Activated T-cell treated with anti-CD3 and anti-CD28 coated beads, Interleukin-2, amount 50 U/mL, for 4 hours (primary cell): Measurements from ENCODE around the gene MGAT4C. TPM values are rescaled to one million over a fixed set of nuclear protein-coding genes. Genes with fewer than 3 reads are reported as not detected.

ENCODE experiments used
- ATAC-seq, 2 donors: fragments of 200-7000 bp; cut with Tn5 transposase; one replicate each; pipeline ENCODE4 v1.10.0; 2021
- DNase-seq: peaks from one replicate; pipeline ENCODE4 v3.0.0-alpha.2; 2020
- H3K27me3 Mint-ChIP-seq: one replicate; pipeline ENCODE4 v1.8.0; 2021; ENCODE audit warnings: low read depth, mixed read lengths
- H3K36me3 Mint-ChIP-seq: one replicate; pipeline ENCODE4 v1.8.0; 2022; ENCODE audit warnings: mixed read lengths; ENCODE audit not compliant: insufficient read depth
- H3K4me1 Mint-ChIP-seq: one replicate; pipeline ENCODE4 v1.8.0; 2021; ENCODE audit warnings: low read depth, mixed read lengths
- H3K4me3 Mint-ChIP-seq: one replicate; pipeline ENCODE4 v1.8.0; 2021; ENCODE audit warnings: mild to moderate bottlenecking, moderate library complexity, mixed read lengths
- H3K9me3 Mint-ChIP-seq: one replicate; pipeline ENCODE4 v1.8.0; 2021; ENCODE audit warnings: mixed read lengths
- total RNA-seq, 3 donors: library from RNA; stranded (reverse); gene quantifications; one replicate each; pipeline ENCODE4 v1.2.1, GENCODE V29; 2021

Gene MGAT4C
- total RNA-seq, 3 donors from 2014 or later: not detected

DNA sequence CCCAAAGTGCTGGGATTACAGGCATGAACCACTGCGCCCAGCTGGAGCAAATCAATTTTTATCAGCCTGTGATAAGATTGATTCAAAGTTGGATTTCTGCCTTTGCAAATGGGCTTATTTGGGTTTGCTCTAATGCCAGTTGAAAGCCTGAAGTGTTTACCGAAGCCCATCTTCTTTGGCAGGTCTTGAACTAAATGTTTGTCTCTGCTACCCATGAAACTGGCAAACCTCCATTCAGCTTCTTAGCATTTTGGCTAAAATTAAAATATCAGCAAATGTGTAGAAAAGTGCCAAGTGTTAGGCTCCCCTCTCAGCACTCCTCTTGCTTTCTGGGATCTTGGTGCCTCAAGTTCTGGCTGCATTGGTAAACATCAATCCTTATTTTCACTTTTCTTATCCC, 61.5 kb downstream of the MGAT4C start:
- DNase-seq (no peak), ATAC-seq (no peak)
- H3K27me3 Mint-ChIP-seq: no peaks in the 10 kb centered on the region
- no peaks in the 10 kb centered on the region for H3K36me3 Mint-ChIP-seq
- peaks cover 9% of the 10 kb centered on the region for H3K9me3 Mint-ChIP-seq
- H3K4me1 Mint-ChIP-seq: no peaks in the 10 kb centered on the region
- no peak overlapping the region for H3K4me3 Mint-ChIP-seq

DNA sequence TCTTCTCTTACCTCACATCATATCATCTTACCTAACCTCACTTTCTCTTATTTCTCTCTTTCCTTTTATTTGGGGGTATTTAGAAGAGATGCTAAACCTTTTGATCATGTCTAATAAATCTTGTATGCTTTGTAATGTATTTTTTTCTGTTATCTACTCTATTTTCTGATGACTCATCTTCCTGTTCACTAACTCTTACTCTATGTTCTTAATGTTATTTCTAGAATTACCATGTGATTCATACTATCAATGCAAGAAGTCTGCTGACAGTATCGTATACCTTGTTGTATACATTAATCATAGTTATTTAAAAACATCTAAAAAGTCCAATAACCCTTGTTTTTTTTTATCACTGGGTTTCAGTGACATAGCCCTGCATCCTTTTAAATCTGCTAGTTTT, 62.3 kb downstream of the MGAT4C start:
- H3K4me1 Mint-ChIP-seq: no peaks in the 10 kb centered on the region
- no peak for ATAC-seq

DNA sequence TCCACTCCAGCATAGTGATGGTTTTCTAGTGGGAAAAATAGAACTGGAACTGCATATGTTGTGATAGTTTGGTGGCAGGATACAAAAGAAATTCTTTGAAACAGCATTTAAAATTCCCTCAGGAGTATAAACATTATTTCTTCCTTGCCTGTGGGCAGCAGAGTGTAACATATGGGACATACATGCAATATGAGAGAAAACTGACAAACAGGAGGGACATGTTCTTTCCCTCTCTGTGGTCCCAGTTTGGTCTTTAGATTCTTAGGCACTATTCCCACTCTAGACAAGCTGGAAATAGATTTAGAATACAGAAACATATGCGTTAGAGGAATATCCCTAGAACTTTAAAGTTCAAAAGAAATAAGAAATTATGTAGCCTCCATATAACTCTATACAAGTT, 68.0 kb downstream of the MGAT4C start:
- peaks cover 4% of the 10 kb centered on the region for H3K9me3 Mint-ChIP-seq
- no peaks in the 10 kb centered on the region for H3K27me3 Mint-ChIP-seq
- H3K4me3 Mint-ChIP-seq: no peak overlapping the region
- no peak for ATAC-seq
- no peaks in the 10 kb centered on the region for H3K36me3 Mint-ChIP-seq
- no peaks in the 10 kb centered on the region for H3K4me1 Mint-ChIP-seq
- no peak for DNase-seq

More for the DNA sequence above, 62.3 kb downstream of the MGAT4C start:
- DNase-seq: no peak
- H3K9me3 Mint-ChIP-seq: peaks cover 9% of the 10 kb centered on the region
- H3K36me3 Mint-ChIP-seq: no peaks in the 10 kb centered on the region
- no peaks in the 10 kb centered on the region for H3K27me3 Mint-ChIP-seq
- H3K4me3 Mint-ChIP-seq: no peak overlapping the region

DNA sequence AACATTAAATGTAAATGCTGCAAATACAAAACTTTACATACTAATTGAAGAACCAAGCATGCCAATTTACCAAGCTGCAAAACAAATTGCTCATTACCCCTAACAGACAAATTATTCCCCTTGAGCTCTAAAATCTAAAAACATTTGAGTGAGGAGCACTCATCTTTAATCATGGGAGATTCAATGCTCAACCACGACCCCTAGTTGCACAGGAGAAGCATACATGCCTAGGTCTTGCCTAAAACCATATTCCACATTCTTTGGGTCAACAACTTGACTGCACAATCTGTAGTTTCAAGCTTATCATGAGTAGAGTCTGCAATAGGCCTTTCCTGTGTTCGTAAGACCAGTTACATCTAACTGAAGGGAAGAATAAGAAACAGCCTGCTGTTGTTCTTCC, 69.7 kb downstream of the MGAT4C start:
- H3K36me3 Mint-ChIP-seq: no peaks in the 10 kb centered on the region
- no peaks in the 10 kb centered on the region for H3K27me3 Mint-ChIP-seq
- no peaks in the 10 kb centered on the region for H3K4me1 Mint-ChIP-seq
- no peak overlapping the region for H3K4me3 Mint-ChIP-seq
- no peak for DNase-seq
- peaks cover 4% of the 10 kb centered on the region for H3K9me3 Mint-ChIP-seq
- ATAC-seq: no peak

- H3K36me3 Mint-ChIP-seq: no peaks in the 10 kb centered on the region
- no peak for DNase-seq
- H3K4me1 Mint-ChIP-seq: no peaks in the 10 kb centered on the region
- H3K9me3 Mint-ChIP-seq: peaks cover 10% of the 10 kb centered on the region
- no peaks in the 10 kb centered on the region for H3K27me3 Mint-ChIP-seq
- ATAC-seq: no peak
- no peak overlapping the region for H3K4me3 Mint-ChIP-seq
Observed at GRCh38 chr12:86179855-86180254, 76.3 kb downstream of the MGAT4C start.

DNA sequence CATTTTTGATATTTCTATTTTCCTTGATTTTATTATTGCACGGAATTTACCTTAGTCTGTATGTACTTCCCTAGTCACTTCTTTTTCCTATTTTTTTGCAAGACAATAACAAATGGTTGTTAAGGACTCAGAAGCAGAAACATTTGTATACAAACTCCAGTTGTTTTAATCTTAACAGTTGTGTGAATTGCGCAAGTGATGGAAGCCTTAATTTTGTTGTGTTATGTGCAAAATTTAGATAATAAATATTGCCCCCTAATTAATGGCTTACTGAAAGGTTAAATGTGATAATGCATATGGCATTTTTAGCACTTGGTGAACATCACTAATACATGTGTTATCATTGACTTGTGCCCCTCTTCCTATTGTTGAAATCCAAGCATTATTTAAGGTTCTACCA, 82.0 kb downstream of the MGAT4C start:
- no peaks in the 10 kb centered on the region for H3K27me3 Mint-ChIP-seq
- peaks cover 11% of the 10 kb centered on the region for H3K9me3 Mint-ChIP-seq
- H3K36me3 Mint-ChIP-seq: no peaks in the 10 kb centered on the region
- no peak for DNase-seq
- no peak for ATAC-seq
- no peaks in the 10 kb centered on the region for H3K4me1 Mint-ChIP-seq
- no peak overlapping the region for H3K4me3 Mint-ChIP-seq

DNA sequence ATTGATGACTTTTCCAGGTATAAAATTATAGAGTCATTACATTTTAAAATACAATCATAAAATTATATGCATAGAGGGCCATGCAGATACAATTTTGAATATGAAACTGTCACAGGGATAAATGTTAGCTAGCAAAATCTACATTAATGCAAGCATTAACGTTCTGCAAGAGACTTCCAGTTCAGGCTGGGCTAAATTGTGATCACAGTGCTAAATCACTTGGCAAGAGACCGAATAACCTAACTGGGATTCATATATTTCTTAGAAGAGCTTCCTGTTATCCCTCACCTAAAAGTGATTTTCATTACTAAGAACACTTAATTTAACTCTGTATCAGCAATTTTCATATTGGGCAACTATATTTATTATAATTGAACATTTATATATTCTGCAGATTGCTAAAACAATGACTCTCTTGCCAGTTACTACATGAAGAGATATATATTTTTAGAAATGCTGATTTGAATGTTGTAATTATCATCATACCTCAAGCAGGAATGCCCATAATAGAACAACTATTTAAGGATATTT, 83.2 kb downstream of the MGAT4C start:
- ATAC-seq (no peak), DNase-seq (no peak)
- Mint-ChIP-seq H3K27me3 (no peaks in the 10 kb centered on the region), H3K36me3 (no peaks in the 10 kb centered on the region), H3K4me1 (no peaks in the 10 kb centered on the region), H3K9me3 (peaks cover 11% of the 10 kb centered on the region), H3K4me3 (no peak overlapping the region)

GRCh38 chr12:86170051-86170450, 86.1 kb downstream of the MGAT4C start:
- no peak for DNase-seq
- Mint-ChIP-seq H3K4me3 (no peak overlapping the region), H3K4me1 (no peaks in the 10 kb centered on the region), H3K27me3 (no peaks in the 10 kb centered on the region), H3K9me3 (peaks cover 7% of the 10 kb centered on the region), H3K36me3 (no peaks in the 10 kb centered on the region)
- no peak for ATAC-seq

DNA sequence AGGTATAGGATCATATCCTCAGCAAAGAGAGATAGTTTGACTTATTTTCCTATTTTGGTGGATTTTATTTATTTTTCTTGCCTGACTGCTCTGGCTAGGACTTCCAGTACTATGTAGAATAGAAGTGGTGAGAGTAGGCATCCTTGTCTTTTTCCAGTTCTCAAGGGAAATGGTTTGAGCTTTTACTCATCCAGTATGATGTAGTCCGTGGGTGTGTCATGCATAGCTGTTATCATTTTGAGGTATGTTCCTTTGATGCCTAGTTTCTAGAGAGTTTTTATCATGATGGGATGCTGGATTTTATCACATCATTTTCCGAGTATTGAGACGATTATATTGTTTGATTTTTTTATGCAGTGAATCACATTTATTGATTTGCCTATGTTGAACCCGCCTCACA, 97.2 kb downstream of the MGAT4C start:
- ATAC-seq (no peak), DNase-seq (no peak)
- H3K27me3 Mint-ChIP-seq: no peaks in the 10 kb centered on the region
- no peaks in the 10 kb centered on the region for H3K4me1 Mint-ChIP-seq
- no peak overlapping the region for H3K4me3 Mint-ChIP-seq
- no peaks in the 10 kb centered on the region for H3K36me3 Mint-ChIP-seq
- peaks cover 9% of the 10 kb centered on the region for H3K9me3 Mint-ChIP-seq

GRCh38 chr12:86154620-86155019, 101.6 kb downstream of the MGAT4C start:
- Mint-ChIP-seq H3K4me1 (no peaks in the 10 kb centered on the region), H3K27me3 (no peaks in the 10 kb centered on the region), H3K4me3 (no peak overlapping the region), H3K36me3 (no peaks in the 10 kb centered on the region), H3K9me3 (peaks cover 5% of the 10 kb centered on the region)
- ATAC-seq: no peak
- DNase-seq: no peak

- no peaks in the 10 kb centered on the region for H3K36me3 Mint-ChIP-seq
- no peak overlapping the region for H3K4me3 Mint-ChIP-seq
- ATAC-seq (no peak), DNase-seq (no peak)
- H3K4me1 Mint-ChIP-seq: no peaks in the 10 kb centered on the region
- peaks cover 3% of the 10 kb centered on the region for H3K9me3 Mint-ChIP-seq
- no peaks in the 10 kb centered on the region for H3K27me3 Mint-ChIP-seq
Observed at GRCh38 chr12:86148612-86149011, 107.6 kb downstream of the MGAT4C start.

DNA sequence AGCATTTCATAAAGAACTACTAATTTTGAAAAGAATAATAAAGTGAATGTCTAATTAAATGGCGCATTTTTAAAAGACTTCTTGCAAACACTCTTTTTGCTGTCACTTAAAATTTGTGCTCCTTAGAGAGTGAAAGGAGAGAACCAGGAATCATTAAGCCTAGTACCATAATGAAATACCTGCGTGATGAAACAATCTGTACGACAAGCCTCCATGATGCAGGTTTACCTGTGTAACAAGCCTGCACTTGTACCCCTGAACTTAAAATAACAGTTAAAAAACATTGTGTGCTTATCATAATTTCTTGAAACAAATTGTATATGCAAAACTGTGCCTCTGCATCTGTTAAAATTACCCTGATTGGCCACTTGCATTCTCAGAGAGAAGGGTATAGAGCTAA, 108.1 kb downstream of the MGAT4C start:
- H3K27me3 Mint-ChIP-seq: no peaks in the 10 kb centered on the region
- no peaks in the 10 kb centered on the region for H3K4me1 Mint-ChIP-seq
- no peak for DNase-seq
- H3K36me3 Mint-ChIP-seq: no peaks in the 10 kb centered on the region
- no peak for ATAC-seq
- peaks cover 3% of the 10 kb centered on the region for H3K9me3 Mint-ChIP-seq
- H3K4me3 Mint-ChIP-seq: no peak overlapping the region

DNA sequence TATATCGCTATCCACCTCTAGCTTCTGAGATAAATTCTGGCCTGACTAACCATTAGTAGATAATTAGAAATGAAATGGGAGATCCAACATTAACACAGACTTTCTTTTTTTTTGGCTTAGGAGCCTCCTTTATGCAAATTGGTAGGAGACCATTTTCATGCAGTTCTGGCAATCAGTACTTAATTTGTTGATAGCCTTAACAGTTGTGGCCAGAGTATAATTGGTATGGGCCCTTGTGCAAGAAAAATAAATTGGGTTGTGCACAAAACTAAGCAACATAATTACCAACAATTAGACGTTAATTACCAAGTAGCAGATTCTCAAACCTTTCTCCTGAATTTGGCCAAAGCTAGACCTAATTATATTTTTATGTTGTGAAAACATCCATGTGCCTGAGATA, 111.0 kb downstream of the MGAT4C start:
- no peaks in the 10 kb centered on the region for H3K27me3 Mint-ChIP-seq
- no peak overlapping the region for H3K4me3 Mint-ChIP-seq
- H3K9me3 Mint-ChIP-seq: peaks cover 3% of the 10 kb centered on the region
- DNase-seq: no peak
- no peaks in the 10 kb centered on the region for H3K36me3 Mint-ChIP-seq
- ATAC-seq: no peak
- H3K4me1 Mint-ChIP-seq: no peaks in the 10 kb centered on the region

DNA sequence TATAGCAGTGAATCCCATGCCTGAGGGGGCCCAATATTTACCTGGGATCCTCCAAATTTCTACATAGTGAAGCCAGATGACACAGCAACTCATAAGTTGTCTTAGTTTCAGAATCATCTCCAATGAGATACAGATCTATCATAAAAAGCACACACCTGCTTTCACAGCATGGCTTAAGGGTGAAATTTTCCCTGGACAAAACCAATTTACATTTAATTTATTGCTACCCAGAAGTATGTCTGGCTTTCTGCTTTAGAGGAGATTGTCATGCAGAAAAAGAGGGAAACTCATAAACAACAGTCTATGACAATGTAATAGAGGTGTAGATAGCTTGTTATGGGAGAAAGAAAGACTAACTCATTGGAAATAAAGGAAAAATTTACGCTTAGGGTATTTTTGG, 113.0 kb downstream of the MGAT4C start:
- no peak overlapping the region for H3K4me3 Mint-ChIP-seq
- DNase-seq (no peak), ATAC-seq (no peak)
- peaks cover 3% of the 10 kb centered on the region for H3K9me3 Mint-ChIP-seq
- no peaks in the 10 kb centered on the region for H3K36me3 Mint-ChIP-seq
- H3K4me1 Mint-ChIP-seq: no peaks in the 10 kb centered on the region
- H3K27me3 Mint-ChIP-seq: no peaks in the 10 kb centered on the region

GRCh38 chr12:86139671-86140070, 116.5 kb downstream of the MGAT4C start:
- H3K27me3 Mint-ChIP-seq: no peaks in the 10 kb centered on the region
- no peak for ATAC-seq
- DNase-seq: no peak
- H3K4me1 Mint-ChIP-seq: no peaks in the 10 kb centered on the region
- peaks cover 4% of the 10 kb centered on the region for H3K9me3 Mint-ChIP-seq
- no peak overlapping the region for H3K4me3 Mint-ChIP-seq
- H3K36me3 Mint-ChIP-seq: no peaks in the 10 kb centered on the region

GRCh38 chr12:86138770-86139169, 117.4 kb downstream of the MGAT4C start:
- Mint-ChIP-seq H3K27me3 (no peaks in the 10 kb centered on the region), H3K4me3 (no peak overlapping the region), H3K4me1 (no peaks in the 10 kb centered on the region), H3K36me3 (no peaks in the 10 kb centered on the region), H3K9me3 (peaks cover 4% of the 10 kb centered on the region)
- ATAC-seq (no peak), DNase-seq (no peak)
